ENCODE data around the gene LGALS9.
"Not testable (repeated sequence)": the region's sequence is repeated elsewhere in the genome, so short reads cannot be mapped to it uniquely, and the experiment has no call there.

LGALS9 gene

DNA sequence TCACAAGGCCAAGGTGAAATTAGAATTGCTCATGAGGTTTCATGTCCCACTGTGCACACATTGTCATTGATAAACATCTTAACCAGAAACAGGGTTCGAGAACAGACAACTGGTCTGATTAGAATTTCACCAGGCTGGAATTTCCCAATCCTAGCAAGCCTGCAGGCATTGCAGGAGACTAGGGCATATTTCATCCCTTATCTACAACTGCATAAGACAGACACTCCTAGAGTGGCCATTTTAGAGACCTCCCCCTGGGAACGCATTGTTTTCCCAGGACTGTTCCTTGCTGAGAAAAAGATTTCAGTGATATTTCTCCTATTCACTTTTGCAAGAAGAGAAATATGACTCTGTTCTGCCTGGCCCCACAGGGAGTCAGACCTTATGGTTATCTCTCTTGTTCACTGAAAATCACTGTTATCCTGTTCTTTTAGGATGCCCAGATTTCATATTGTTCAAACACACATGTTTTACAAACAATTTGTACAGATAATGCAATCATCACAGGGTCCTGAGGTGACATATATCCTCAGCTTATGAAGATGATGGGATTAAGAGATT is 64.3 kb downstream of the LGALS9 start:
- CTCF ChIA-PET, result interaction anchor here (1.7 kb wide), 1 partner anchor 41 kb away, joined by 4 read pairs; no protein-coding TSS in a partner anchor
- POLR2A ChIA-PET, result not testable (repeated sequence)

More for the DNA sequence above, 64.3 kb downstream of the LGALS9 start:
- H3K4me1 ChIP-seq (ENCODE audit: control insufficient read depth, insufficient read depth, low read length), result peaks cover 25% of the 10 kb centered on the region
- TF ChIP-seq, protein P1, sequence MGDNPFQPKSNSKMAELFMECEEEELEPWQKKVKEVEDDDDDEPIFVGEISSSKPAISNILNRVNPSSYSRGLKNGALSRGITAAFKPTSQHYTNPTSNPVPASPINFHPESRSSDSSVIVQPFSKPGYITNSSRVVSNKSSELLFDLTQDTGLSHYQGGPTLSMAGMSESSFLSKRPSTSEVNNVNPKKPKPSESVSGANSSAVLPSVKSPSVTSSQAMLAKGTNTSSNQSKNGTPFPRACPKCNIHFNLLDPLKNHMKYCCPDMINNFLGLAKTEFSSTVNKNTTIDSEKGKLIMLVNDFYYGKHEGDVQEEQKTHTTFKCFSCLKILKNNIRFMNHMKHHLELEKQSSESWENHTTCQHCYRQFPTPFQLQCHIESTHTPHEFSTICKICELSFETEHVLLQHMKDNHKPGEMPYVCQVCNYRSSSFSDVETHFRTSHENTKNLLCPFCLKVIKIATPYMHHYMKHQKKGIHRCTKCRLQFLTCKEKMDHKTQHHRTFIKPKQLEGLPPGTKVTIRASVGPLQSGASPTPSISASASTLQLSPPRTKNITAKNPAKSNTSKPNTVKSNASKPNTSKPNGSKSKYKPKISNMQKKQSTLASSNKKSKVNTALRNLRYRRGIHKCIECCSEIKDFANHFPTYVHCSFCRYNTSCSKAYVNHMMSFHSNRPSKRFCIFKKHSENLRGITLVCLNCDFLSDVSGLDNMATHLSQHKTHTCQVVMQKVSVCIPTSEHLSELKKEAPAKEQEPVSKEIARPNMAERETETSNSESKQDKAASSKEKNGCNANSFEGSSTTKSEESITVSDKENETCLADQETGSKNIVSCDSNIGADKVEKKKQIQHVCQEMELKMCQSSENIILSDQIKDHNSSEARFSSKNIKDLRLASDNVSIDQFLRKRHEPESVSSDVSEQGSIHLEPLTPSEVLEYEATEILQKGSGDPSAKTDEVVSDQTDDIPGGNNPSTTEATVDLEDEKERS (tag by site-specific recombination; IDR thresholded peaks at IDR 0.05), result peak; percentile 78; the same call in 1 of the 2 replicates
- TF ChIP-seq ZNF558 (tag by site-specific recombination; IDR thresholded peaks at IDR 0.05) (0 out of 2 replicates have a peak, but pooled peaks have one; percentile 47), SETDB1 (IDR thresholded peaks at IDR 0.05; ENCODE audit: insufficient read length, low read length) (peak; percentile 99), ZNF626 (tag by site-specific recombination; IDR thresholded peaks at IDR 0.05) (peak; percentile 88), ZNF549 (tag by site-specific recombination; IDR thresholded peaks at IDR 0.05) (0 out of 2 replicates have a peak, but pooled peaks have one; percentile 9), ZFP69B (tag by site-specific recombination; IDR thresholded peaks at IDR 0.05) (0 out of 2 replicates have a peak, but pooled peaks have one; percentile 18), ZNF23 (tag by site-specific recombination; IDR thresholded peaks at IDR 0.05; ENCODE audit: borderline replicate concordance) (0 out of 2 replicates have a peak, but pooled peaks have one; percentile 22), ZBTB17 (tag by site-specific recombination; IDR thresholded peaks at IDR 0.05) (0 out of 2 replicates have a peak, but pooled peaks have one; percentile 26), ZNF184 (tag by site-specific recombination; IDR thresholded peaks at IDR 0.05) (peak; percentile 57; the same call in 1 of the 2 replicates), ZNF529 (tag by site-specific recombination; IDR thresholded peaks at IDR 0.05; ENCODE audit: insufficient replicate concordance) (peak; percentile 57), ZNF169 (tag by site-specific recombination; IDR thresholded peaks at IDR 0.05) (0 out of 2 replicates have a peak, but pooled peaks have one; percentile 39), ZNF510 (tag by site-specific recombination; IDR thresholded peaks at IDR 0.05; ENCODE audit: insufficient replicate concordance) (peak; percentile 10), TRIM28 (IDR thresholded peaks at IDR 0.05; ENCODE audit: borderline replicate concordance, low read length) (peak; percentile 98), GLIS1 (tag by site-specific recombination; IDR thresholded peaks at IDR 0.05) (peak; percentile 36; the same call in 1 of the 2 replicates), ZNF24 (tag by site-specific recombination; IDR thresholded peaks at IDR 0.05) (0 out of 2 replicates have a peak, but pooled peaks have one; percentile 60), ZNF394 (tag by site-specific recombination; IDR thresholded peaks at IDR 0.05; ENCODE audit: borderline replicate concordance) (peak; percentile 13; the same call in 1 of the 2 replicates), ZNF350 (tag by site-specific recombination; IDR thresholded peaks at IDR 0.05) (0 out of 2 replicates have a peak, but pooled peaks have one; percentile 40)
- TF ChIP-seq, protein P2, sequence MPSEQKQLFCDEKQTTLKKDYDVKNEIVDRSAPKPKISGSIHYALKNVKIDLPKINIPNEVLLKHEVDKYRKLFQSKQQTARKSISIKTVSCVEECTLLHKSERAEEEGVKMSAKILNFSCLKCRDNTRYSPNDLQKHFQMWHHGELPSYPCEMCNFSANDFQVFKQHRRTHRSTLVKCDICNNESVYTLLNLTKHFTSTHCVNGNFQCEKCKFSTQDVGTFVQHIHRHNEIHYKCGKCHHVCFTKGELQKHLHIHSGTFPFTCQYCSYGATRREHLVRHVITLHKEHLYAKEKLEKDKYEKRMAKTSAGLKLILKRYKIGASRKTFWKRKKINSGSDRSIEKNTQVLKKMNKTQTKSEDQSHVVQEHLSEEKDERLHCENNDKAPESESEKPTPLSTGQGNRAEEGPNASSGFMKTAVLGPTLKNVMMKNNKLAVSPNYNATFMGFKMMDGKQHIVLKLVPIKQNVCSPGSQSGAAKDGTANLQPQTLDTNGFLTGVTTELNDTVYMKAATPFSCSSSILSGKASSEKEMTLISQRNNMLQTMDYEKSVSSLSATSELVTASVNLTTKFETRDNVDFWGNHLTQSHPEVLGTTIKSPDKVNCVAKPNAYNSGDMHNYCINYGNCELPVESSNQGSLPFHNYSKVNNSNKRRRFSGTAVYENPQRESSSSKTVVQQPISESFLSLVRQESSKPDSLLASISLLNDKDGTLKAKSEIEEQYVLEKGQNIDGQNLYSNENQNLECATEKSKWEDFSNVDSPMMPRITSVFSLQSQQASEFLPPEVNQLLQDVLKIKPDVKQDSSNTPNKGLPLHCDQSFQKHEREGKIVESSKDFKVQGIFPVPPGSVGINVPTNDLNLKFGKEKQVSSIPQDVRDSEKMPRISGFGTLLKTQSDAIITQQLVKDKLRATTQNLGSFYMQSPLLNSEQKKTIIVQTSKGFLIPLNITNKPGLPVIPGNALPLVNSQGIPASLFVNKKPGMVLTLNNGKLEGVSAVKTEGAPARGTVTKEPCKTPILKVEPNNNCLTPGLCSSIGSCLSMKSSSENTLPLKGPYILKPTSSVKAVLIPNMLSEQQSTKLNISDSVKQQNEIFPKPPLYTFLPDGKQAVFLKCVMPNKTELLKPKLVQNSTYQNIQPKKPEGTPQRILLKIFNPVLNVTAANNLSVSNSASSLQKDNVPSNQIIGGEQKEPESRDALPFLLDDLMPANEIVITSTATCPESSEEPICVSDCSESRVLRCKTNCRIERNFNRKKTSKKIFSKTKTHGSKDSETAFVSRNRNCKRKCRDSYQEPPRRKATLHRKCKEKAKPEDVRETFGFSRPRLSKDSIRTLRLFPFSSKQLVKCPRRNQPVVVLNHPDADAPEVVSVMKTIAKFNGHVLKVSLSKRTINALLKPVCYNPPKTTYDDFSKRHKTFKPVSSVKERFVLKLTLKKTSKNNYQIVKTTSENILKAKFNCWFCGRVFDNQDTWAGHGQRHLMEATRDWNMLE (tag by site-specific recombination; conservative IDR thresholded peaks at IDR 0.05; ENCODE audit: low read depth), result peak; percentile 64
- H3K4me3 ChIP-seq (ENCODE audit: low read depth, low read length); H3K9me3 ChIP-seq (ENCODE audit: control insufficient read depth, insufficient read depth, low read depth, low read length); H3K36me3 ChIP-seq (ENCODE audit: control insufficient read depth in 2 of 2, insufficient read depth in 1 of 2, low read length in 2 of 2): not testable (repeated sequence)
- H3K27ac ChIP-seq (ENCODE audit: extremely low read depth, low read depth, low read length), result peak overlapping the region; percentile 72; the same call in 1 of the 2 replicates

All from HEK293 (cell line).